ENCODE results near the gene F13A1. TPM values are rescaled to one million over a fixed set of nuclear protein-coding genes. Genes with fewer than 3 reads are reported as not detected.

Gene F13A1
- total and polyA plus RNA-seq, 2 of the 13 experiments (the other 11 are each of a cell fraction or from before 2014, with no cell fraction given), result not detected

- ATAC-seq (no peak), DNase-seq (ENCODE audit: low spot score) (no peak), FAIRE-seq (no peak)
- intact Hi-C loops (cut with micrococcal nuclease; ENCODE audit: unreplicated experiment), result no loop called here
- no peak overlapping the region for H3K4me3 ChIP-seq (replicated peaks in 1 of 3; ENCODE audit: insufficient read depth in 1 of 3, low read depth in 2 of 3, low read length in 3 of 3)
- CTCF ChIA-PET (ENCODE audit: low intra/inter-chr PET ratio, low total read pairs), result no interaction called here
- in situ Hi-C loops (cut with HindIII; ENCODE audit: extremely low pct_ligation_motif_present, low pct_unique_long_range_greater_than_20kb), result no loop called here
- no peaks in the 10 kb centered on the region for H3K79me2 ChIP-seq (ENCODE audit: insufficient read depth, low read length)
- no peak overlapping the region for H3K9ac ChIP-seq (ENCODE audit: insufficient read depth, low read depth, low read length)
- TF ChIP-seq ZNF850 (CRISPR knock-in tag; conservative IDR thresholded peaks at IDR 0.05) (no peak), TOE1 (CRISPR knock-in tag; IDR thresholded peaks at IDR 0.05) (no peak), HBP1 (CRISPR knock-in tag; IDR thresholded peaks at IDR 0.05; ENCODE audit: low read depth) (no peak), DNMT3B (CRISPR knock-in tag; conservative IDR thresholded peaks at IDR 0.05) (no peak), ZNF687 (CRISPR knock-in tag; IDR thresholded peaks at IDR 0.05) (no peak), PHF5A (CRISPR knock-in tag; IDR thresholded peaks at IDR 0.05; ENCODE audit: low read depth, unreplicated experiment) (no peak), ZNF138 (CRISPR knock-in tag; IDR thresholded peaks at IDR 0.05; ENCODE audit: low read depth) (no peak), MAFK (conservative IDR thresholded peaks at IDR 0.05 in 1 of 2, IDR thresholded peaks at IDR 0.05 in 1 of 2; ENCODE audit: low read length in 2 of 2) (no peak), ZNF660 (CRISPR knock-in tag; IDR thresholded peaks at IDR 0.05; ENCODE audit: borderline replicate concordance, low read depth) (no peak), ZNF296 (CRISPR knock-in tag; conservative IDR thresholded peaks at IDR 0.05) (no peak), TGIF2 (CRISPR knock-in tag; IDR thresholded peaks at IDR 0.05) (no peak), ZNF225 (CRISPR knock-in tag; IDR thresholded peaks at IDR 0.05) (no peak), MEIS2 (CRISPR knock-in tag; IDR thresholded peaks at IDR 0.05) (no peak), ZNF18 (CRISPR knock-in tag; IDR thresholded peaks at IDR 0.05; ENCODE audit: insufficient replicate concordance) (no peak), ZNF234 (CRISPR knock-in tag; conservative IDR thresholded peaks at IDR 0.05) (no peak), ZNF639 (CRISPR knock-in tag; conservative IDR thresholded peaks at IDR 0.05) (no peak), ZNF775 (CRISPR knock-in tag; IDR thresholded peaks at IDR 0.05; ENCODE audit: borderline replicate concordance) (no peak), FOXA3 (CRISPR knock-in tag; IDR thresholded peaks at IDR 0.05) (no peak)
- H3K9me3 ChIP-seq (ENCODE audit: low read length), result no peaks in the 10 kb centered on the region
- no peaks in the 10 kb centered on the region for H4K20me1 ChIP-seq (ENCODE audit: insufficient read depth, low read length)
- BruUV-seq (replicated peaks), result no TSS peak
- no peaks in the 10 kb centered on the region for H3K4me1 ChIP-seq (ENCODE audit: insufficient read depth, low read length)
- H3K4me2 ChIP-seq (ENCODE audit: low read depth, low read length), result no peak overlapping the region
- no peak overlapping the region for H3K27ac ChIP-seq (ENCODE audit: extremely low read length, insufficient read depth, low read length)
- peaks cover 0 to 12% of the 10 kb centered on the region in 2 experiments; a peak in 2 of 5 replicates for H3K27me3 ChIP-seq (ENCODE audit: control insufficient read depth in 1 of 2, insufficient read depth in 2 of 2, low read length in 2 of 2)
- H3K36me3 ChIP-seq (replicated peaks in 1 of 2; ENCODE audit: control insufficient read depth in 1 of 2, insufficient read depth in 2 of 2, low read length in 2 of 2), result no peaks in the 10 kb centered on the region
- POLR2A ChIA-PET, result no interaction called here
- 0% methylated on average over 2 of the region's 2 CpGs for WGBS (ENCODE audit: low lambda C conversion rate)
- no peak overlapping the region for H2AFZ ChIP-seq (ENCODE audit: low read length)
Observed at GRCh38 chr6:6256886-6257285, 63.6 kb downstream of the F13A1 start.

All from HepG2 (cell line).